NCI-H128 (cell line): ENCODE data around the gene PGC.
"Not testable (repeated sequence)": the region's sequence is repeated elsewhere in the genome, so short reads cannot be mapped to it uniquely, and the experiment has no call there.

Experiments
- DNase-seq: peaks from one replicate; lab custom pipeline; 2025; ENCODE audit not compliant: unreplicated experiment; lab: John Stamatoyannopoulos, UW

PGC gene

GRCh38 chr6:41775293-41775882 lies 28.2 kb upstream of the PGC start:
- no peak for DNase-seq

GRCh38 chr6:41774841-41775240 lies 27.6 kb upstream of the PGC start:
- DNase-seq, result no peak

- DNase-seq, result no peak
Measured at GRCh38 chr6:41771058-41771983, 24.1 kb upstream of the PGC start.

- DNase-seq, result no peak
Measured at GRCh38 chr6:41770381-41771057, 23.3 kb upstream of the PGC start.

GRCh38 chr6:41769376-41769775 lies 22.2 kb upstream of the PGC start:
- no peak for DNase-seq

- DNase-seq, result no peak
Measured at GRCh38 chr6:41768545-41769308, 21.5 kb upstream of the PGC start.

GRCh38 chr6:41767112-41767833 lies 20.1 kb upstream of the PGC start:
- no peak for DNase-seq

- not testable (repeated sequence) for DNase-seq
Measured at GRCh38 chr6:41766043-41766664, 19.0 kb upstream of the PGC start.

GRCh38 chr6:41763470-41763869 lies 16.3 kb upstream of the PGC start:
- no peak for DNase-seq

GRCh38 chr6:41759905-41760579 lies 12.8 kb upstream of the PGC start:
- no peak for DNase-seq

- no peak for DNase-seq
Measured at GRCh38 chr6:41759106-41759904, 12.1 kb upstream of the PGC start.

- no peak for DNase-seq
Measured at GRCh38 chr6:41758641-41759035, 11.4 kb upstream of the PGC start.

- DNase-seq, result no peak
Measured at GRCh38 chr6:41757931-41758640, 10.9 kb upstream of the PGC start.

GRCh38 chr6:41757271-41757670 lies 10.1 kb upstream of the PGC start:
- no peak for DNase-seq

GRCh38 chr6:41756354-41756753 lies 9.2 kb upstream of the PGC start:
- no peak for DNase-seq

GRCh38 chr6:41755895-41756294 lies 8.7 kb upstream of the PGC start:
- no peak for DNase-seq

GRCh38 chr6:41750374-41750773 lies 3.2 kb upstream of the PGC start:
- DNase-seq, result no peak

GRCh38 chr6:41748542-41748941 lies 1.3 kb upstream of the PGC start:
- no peak for DNase-seq
